ENCODE data around the gene ZNF354B.
"Not testable (repeated sequence)": the region's sequence is repeated elsewhere in the genome, so short reads cannot be mapped to it uniquely, and the experiment has no call there.

Gene ZNF354B

GRCh38 chr5:178838695-178839318, 20.9 kb upstream of the ZNF354B start:
- H2AFZ ChIP-seq (ENCODE audit: low read length, unreplicated experiment); H3K79me2 ChIP-seq (ENCODE audit: control insufficient read depth, insufficient read depth, low read length, unreplicated experiment); H3K4me3 ChIP-seq (ENCODE audit: low read depth, low read length); H3K27me3 ChIP-seq (ENCODE audit: insufficient read depth, low read length); H3K36me3 ChIP-seq (ENCODE audit: insufficient read depth, low read length); H3K4me1 ChIP-seq (ENCODE audit: control insufficient read depth, insufficient read depth, low read length, unreplicated experiment); H3K27ac ChIP-seq (ENCODE audit: low read depth, low read length): not testable (repeated sequence)

- no peaks in the 10 kb centered on the region for H3K4me1 ChIP-seq (ENCODE audit: control insufficient read depth, insufficient read depth, low read length, unreplicated experiment)
- no peak overlapping the region for H2AFZ ChIP-seq (ENCODE audit: low read length, unreplicated experiment)
- no peaks in the 10 kb centered on the region for H3K27me3 ChIP-seq (ENCODE audit: insufficient read depth, low read length)
- no peaks in the 10 kb centered on the region for H3K79me2 ChIP-seq (ENCODE audit: control insufficient read depth, insufficient read depth, low read length, unreplicated experiment)
- H3K36me3 ChIP-seq (ENCODE audit: insufficient read depth, low read length): no peaks in the 10 kb centered on the region
- no peak overlapping the region for H3K27ac ChIP-seq (ENCODE audit: low read depth, low read length)
- H3K4me3 ChIP-seq (ENCODE audit: low read depth, low read length): no peak overlapping the region
Observed at GRCh38 chr5:178839319-178839704, 20.4 kb upstream of the ZNF354B start.

- H3K4me3 ChIP-seq (ENCODE audit: low read depth, low read length); H3K79me2 ChIP-seq (ENCODE audit: control insufficient read depth, insufficient read depth, low read length, unreplicated experiment); H3K4me1 ChIP-seq (ENCODE audit: control insufficient read depth, insufficient read depth, low read length, unreplicated experiment); H3K27me3 ChIP-seq (ENCODE audit: insufficient read depth, low read length); H2AFZ ChIP-seq (ENCODE audit: low read length, unreplicated experiment); H3K36me3 ChIP-seq (ENCODE audit: insufficient read depth, low read length); H3K27ac ChIP-seq (ENCODE audit: low read depth, low read length): not testable (repeated sequence)
Observed at GRCh38 chr5:178840399-178840798, 19.4 kb upstream of the ZNF354B start.

GRCh38 chr5:178849316-178849715, 10.4 kb upstream of the ZNF354B start:
- H3K4me1 ChIP-seq (ENCODE audit: control insufficient read depth, insufficient read depth, low read length, unreplicated experiment): no peaks in the 10 kb centered on the region
- peaks cover 4% of the 10 kb centered on the region; the same call in 1 of the 2 replicates for H3K27me3 ChIP-seq (ENCODE audit: insufficient read depth, low read length)
- H3K79me2 ChIP-seq (ENCODE audit: control insufficient read depth, insufficient read depth, low read length, unreplicated experiment): no peaks in the 10 kb centered on the region
- no peaks in the 10 kb centered on the region for H3K36me3 ChIP-seq (ENCODE audit: insufficient read depth, low read length)
- no peak overlapping the region for H3K4me3 ChIP-seq (ENCODE audit: low read depth, low read length)
- no peak overlapping the region for H3K27ac ChIP-seq (ENCODE audit: low read depth, low read length)
- no peak overlapping the region for H2AFZ ChIP-seq (ENCODE audit: low read length, unreplicated experiment)

GRCh38 chr5:178851951-178852350, 7.8 kb upstream of the ZNF354B start:
- Histone ChIP-seq H3K27me3 (ENCODE audit: insufficient read depth, low read length) (peaks cover 4% of the 10 kb centered on the region; the same call in 1 of the 2 replicates), H3K4me1 (ENCODE audit: control insufficient read depth, insufficient read depth, low read length, unreplicated experiment) (no peaks in the 10 kb centered on the region), H3K4me3 (ENCODE audit: low read depth, low read length) (no peak overlapping the region), H3K36me3 (ENCODE audit: insufficient read depth, low read length) (no peaks in the 10 kb centered on the region), H3K27ac (ENCODE audit: low read depth, low read length) (no peak overlapping the region), H3K79me2 (ENCODE audit: control insufficient read depth, insufficient read depth, low read length, unreplicated experiment) (no peaks in the 10 kb centered on the region), H2AFZ (ENCODE audit: low read length, unreplicated experiment) (no peak overlapping the region)

GRCh38 chr5:178854284-178854683, 5.5 kb upstream of the ZNF354B start:
- no peaks in the 10 kb centered on the region for H3K4me1 ChIP-seq (ENCODE audit: control insufficient read depth, insufficient read depth, low read length, unreplicated experiment)
- H3K4me3 ChIP-seq (ENCODE audit: low read depth, low read length): no peak overlapping the region
- H3K27me3 ChIP-seq (ENCODE audit: insufficient read depth, low read length): no peaks in the 10 kb centered on the region
- H2AFZ ChIP-seq (ENCODE audit: low read length, unreplicated experiment): no peak overlapping the region
- no peak overlapping the region for H3K27ac ChIP-seq (ENCODE audit: low read depth, low read length)
- H3K36me3 ChIP-seq (ENCODE audit: insufficient read depth, low read length): no peaks in the 10 kb centered on the region
- no peaks in the 10 kb centered on the region for H3K79me2 ChIP-seq (ENCODE audit: control insufficient read depth, insufficient read depth, low read length, unreplicated experiment)

GRCh38 chr5:178860615-178861014, 862 bp downstream of the ZNF354B start:
- not testable (repeated sequence) for H2AFZ ChIP-seq (ENCODE audit: low read length, unreplicated experiment); H3K4me1 ChIP-seq (ENCODE audit: control insufficient read depth, insufficient read depth, low read length, unreplicated experiment); H3K27me3 ChIP-seq (ENCODE audit: insufficient read depth, low read length)
- Histone ChIP-seq H3K79me2 (ENCODE audit: control insufficient read depth, insufficient read depth, low read length, unreplicated experiment) (peaks cover 26% of the 10 kb centered on the region), H3K36me3 (ENCODE audit: insufficient read depth, low read length) (peaks cover 17% of the 10 kb centered on the region), H3K4me3 (ENCODE audit: low read depth, low read length) (peak overlapping the region; percentile 84), H3K27ac (ENCODE audit: low read depth, low read length) (0 out of 2 replicates have a peak overlapping the region, but pooled peaks have one; percentile 53)

- no peaks in the 10 kb centered on the region for H3K27me3 ChIP-seq (ENCODE audit: insufficient read depth, low read length)
- peak overlapping the region; percentile 68 for H3K4me3 ChIP-seq (ENCODE audit: low read depth, low read length)
- peaks cover 27% of the 10 kb centered on the region for H3K36me3 ChIP-seq (ENCODE audit: insufficient read depth, low read length)
- H2AFZ ChIP-seq (ENCODE audit: low read length, unreplicated experiment): no peak overlapping the region
- H3K4me1 ChIP-seq (ENCODE audit: control insufficient read depth, insufficient read depth, low read length, unreplicated experiment): peaks cover 5% of the 10 kb centered on the region
- H3K79me2 ChIP-seq (ENCODE audit: control insufficient read depth, insufficient read depth, low read length, unreplicated experiment): peaks cover 26% of the 10 kb centered on the region
- H3K27ac ChIP-seq (ENCODE audit: low read depth, low read length): no peak overlapping the region
Observed at GRCh38 chr5:178861627-178862026, 1.9 kb downstream of the ZNF354B start.

- Histone ChIP-seq H3K79me2 (ENCODE audit: control insufficient read depth, insufficient read depth, low read length, unreplicated experiment) (peaks cover 17% of the 10 kb centered on the region), H3K27me3 (ENCODE audit: insufficient read depth, low read length) (no peaks in the 10 kb centered on the region), H3K36me3 (ENCODE audit: insufficient read depth, low read length) (peaks cover 66% of the 10 kb centered on the region), H3K27ac (ENCODE audit: low read depth, low read length) (no peak overlapping the region), H2AFZ (ENCODE audit: low read length, unreplicated experiment) (no peak overlapping the region), H3K4me3 (ENCODE audit: low read depth, low read length) (no peak overlapping the region), H3K4me1 (ENCODE audit: control insufficient read depth, insufficient read depth, low read length, unreplicated experiment) (no peaks in the 10 kb centered on the region)
Observed at GRCh38 chr5:178866946-178867345, 7.2 kb downstream of the ZNF354B start.

GRCh38 chr5:178869577-178869976, 9.8 kb downstream of the ZNF354B start:
- no peak overlapping the region for H3K27ac ChIP-seq (ENCODE audit: low read depth, low read length)
- H3K4me1 ChIP-seq (ENCODE audit: control insufficient read depth, insufficient read depth, low read length, unreplicated experiment): no peaks in the 10 kb centered on the region
- no peak overlapping the region for H3K4me3 ChIP-seq (ENCODE audit: low read depth, low read length)
- no peak overlapping the region for H2AFZ ChIP-seq (ENCODE audit: low read length, unreplicated experiment)
- H3K79me2 ChIP-seq (ENCODE audit: control insufficient read depth, insufficient read depth, low read length, unreplicated experiment): peaks cover 4% of the 10 kb centered on the region
- peaks cover 82% of the 10 kb centered on the region for H3K36me3 ChIP-seq (ENCODE audit: insufficient read depth, low read length)
- no peaks in the 10 kb centered on the region for H3K27me3 ChIP-seq (ENCODE audit: insufficient read depth, low read length)

- H3K4me1 ChIP-seq (ENCODE audit: control insufficient read depth, insufficient read depth, low read length, unreplicated experiment): no peaks in the 10 kb centered on the region
- H3K27ac ChIP-seq (ENCODE audit: low read depth, low read length): no peak overlapping the region
- H3K27me3 ChIP-seq (ENCODE audit: insufficient read depth, low read length): no peaks in the 10 kb centered on the region
- H3K36me3 ChIP-seq (ENCODE audit: insufficient read depth, low read length): peaks cover 84% of the 10 kb centered on the region
- H3K79me2 ChIP-seq (ENCODE audit: control insufficient read depth, insufficient read depth, low read length, unreplicated experiment): peaks cover 4% of the 10 kb centered on the region
- no peak overlapping the region for H2AFZ ChIP-seq (ENCODE audit: low read length, unreplicated experiment)
- H3K4me3 ChIP-seq (ENCODE audit: low read depth, low read length): no peak overlapping the region
Observed at GRCh38 chr5:178870411-178870810, 10.7 kb downstream of the ZNF354B start.
